K562 (cell line): Measurements from ENCODE around the gene ZDHHC24. TPM values are rescaled to one million over a fixed set of nuclear protein-coding genes. Genes with fewer than 3 reads are reported as not detected.

Experiments
- CHD7 ChIP-seq: fragments of 200-600 bp; sonication (generic); IDR thresholded peaks from one replicate; pipeline ENCODE4 v1.6.1; 2012; ENCODE audit warnings: mild to moderate bottlenecking, low read depth, low read length, inconsistent platforms
- FUS ChIP-seq: fragments of 200-400 bp; formaldehyde crosslinking; optimal IDR thresholded peaks from 2 replicates; pipeline ENCODE3; 2017; ENCODE audit warnings: low read depth, low read length
- SAP30 ChIP-seq: fragments of 200-600 bp; sonication (generic); IDR thresholded peaks from 2 replicates; pipeline ENCODE4 v1.6.1; 2012; ENCODE audit warnings: borderline replicate concordance, low read depth, mild to moderate bottlenecking, moderate library complexity, low read length, control low read depth, inconsistent platforms; ENCODE audit not compliant: insufficient read depth, poor library complexity, severe bottlenecking
- polyA plus RNA-seq, 8 experiments: library from polyadenylated mRNA; depleted of rRNA in 4 of 8; stranded (reverse) in 5 of 8; unstranded in 3 of 8; fragments of >200 nt; fragmentation: Nextera tagmentation in 2 of 8; fragmentation: Illumina TruSeq in 1 of 8; extraction: Ambion mirVana in 2 of 8; extraction: Trizol in 1 of 8; gene quantifications; 2 replicates each; pipeline versions ENCODE4 v1.2.1 to v1.2.3, GENCODE V29; 2011 to 2014; ENCODE audit warnings: inconsistent platforms in 1 of 8, missing spikeins in 1 of 8
- total RNA-seq, 7 experiments: library from RNA; depleted of rRNA in 6 of 7; stranded (reverse); fragments of >200 nt in 6 of 7; fragmentation: Illumina TruSeq in 2 of 7; extraction: Trizol in 2 of 7; gene quantifications; 2 replicates each; pipeline versions ENCODE4 v1.2.1 to v1.2.3, GENCODE V29; 2011 to 2021; ENCODE audit warnings: low replicate concordance in 1 of 7

The ZDHHC24 gene
- total and polyA plus RNA-seq, 9 of the 15 experiments (the other 6 are each of a cell fraction or from before 2014, with no cell fraction given), result 0.45 to 11.2 (median 2.7) TPM

GRCh38 chr11:66545701-66546367, at the start of gene ZDHHC24 (continued):
- no peak for TF ChIP-seq CHD7
- peak; percentile 95 for TF ChIP-seq SAP30
- peak; percentile 36 for TF ChIP-seq FUS
- TF ChIP-seq, all 486 proteins: peak for 110
